Mesendoderm (in vitro differentiated cells): ENCODE measurements around the gene FGF22.
"Not testable (repeated sequence)": the region's sequence is repeated elsewhere in the genome, so short reads cannot be mapped to it uniquely, and the experiment has no call there.

Experiments used
- DNase-seq: peaks from one replicate; pipeline ENCODE4 v3.0.0; 2013
- H2AK5ac ChIP-seq: 2 replicates; pipeline ENCODE4 v1.6.1; 2013; ENCODE audit warnings: low read length, inconsistent platforms
- H2BK120ac ChIP-seq: 2 replicates; pipeline ENCODE4 v1.6.1; 2013; ENCODE audit warnings: low read depth, mild to moderate bottlenecking, low read length, moderate library complexity, mixed read lengths
- H2BK15ac ChIP-seq: replicated peaks from 2 replicates; pipeline ENCODE4 v1.6.1; 2013; ENCODE audit warnings: low read depth, mild to moderate bottlenecking, moderate library complexity
- H2BK5ac ChIP-seq: 2 replicates; pipeline ENCODE4 v1.6.1; 2013; ENCODE audit warnings: low read length, inconsistent platforms
- H3K18ac ChIP-seq: 2 replicates; pipeline ENCODE4 v1.6.1; 2013; ENCODE audit warnings: mild to moderate bottlenecking, low read length, mixed read lengths
- H3K23ac ChIP-seq: one replicate; pipeline ENCODE4 v1.6.1; 2013; ENCODE audit warnings: low read length
- H3K27ac ChIP-seq: 2 replicates; pipeline ENCODE4 v1.5.1; 2013; ENCODE audit warnings: low read depth, mild to moderate bottlenecking, inconsistent platforms, low read length, moderate library complexity
- H3K27me3 ChIP-seq: 2 replicates; pipeline ENCODE4 v1.6.1; 2013; ENCODE audit warnings: low read length, control low read depth, mild to moderate bottlenecking, inconsistent platforms; ENCODE audit not compliant: insufficient read depth, poor library complexity
- H3K36me3 ChIP-seq: 2 replicates; pipeline ENCODE4 v1.6.1; 2013; ENCODE audit warnings: low read length, inconsistent platforms; ENCODE audit not compliant: control insufficient read depth, insufficient read depth
- H3K4ac ChIP-seq: one replicate; pipeline ENCODE4 v1.6.1; 2013; ENCODE audit warnings: low read depth, mild to moderate bottlenecking, low read length, moderate library complexity
- H3K4me1 ChIP-seq: 2 replicates; pipeline ENCODE4 v1.6.1; 2013; ENCODE audit warnings: low read depth, low read length, inconsistent platforms; ENCODE audit not compliant: control insufficient read depth
- H3K4me2 ChIP-seq: 2 replicates; pipeline ENCODE4 v1.6.1; 2013; ENCODE audit warnings: low read length
- H3K4me3 ChIP-seq: 2 replicates; pipeline ENCODE4 v1.5.1; 2013; ENCODE audit warnings: mild to moderate bottlenecking, low read length
- H3K56ac ChIP-seq: one replicate; pipeline ENCODE4 v1.6.1; 2013; ENCODE audit warnings: low read length
- H3K79me1 ChIP-seq: 2 replicates; pipeline ENCODE4 v1.6.1; 2013; ENCODE audit warnings: low read length, inconsistent platforms
- H3K79me2 ChIP-seq: 2 replicates; pipeline ENCODE4 v1.6.1; 2013; ENCODE audit warnings: mild to moderate bottlenecking, low read length; ENCODE audit not compliant: control insufficient read depth, insufficient read depth
- H3K9ac ChIP-seq: 2 replicates; pipeline ENCODE4 v1.6.1; 2013; ENCODE audit warnings: low read length, inconsistent platforms
- H4K5ac ChIP-seq: one replicate; pipeline ENCODE4 v1.6.1; 2013; ENCODE audit warnings: low read length
- H4K8ac ChIP-seq: one replicate; pipeline ENCODE4 v1.6.1; 2013; ENCODE audit warnings: low read depth, mild to moderate bottlenecking, control low read depth, low read length, moderate library complexity
- WGBS: extraction: QIAGEN DNeasy Blood & Tissue Kit; methylation state at CpG from one replicate; pipeline ENCODE4 v1.1.7; 2013; ENCODE audit warnings: low lambda C conversion rate, missing lambda C conversion rate; ENCODE audit not compliant: insufficient coverage; ENCODE audit errors: extremely low coverage; 5-methylcytosine and 5-hydroxymethylcytosine counted together

FGF22 gene

DNA sequence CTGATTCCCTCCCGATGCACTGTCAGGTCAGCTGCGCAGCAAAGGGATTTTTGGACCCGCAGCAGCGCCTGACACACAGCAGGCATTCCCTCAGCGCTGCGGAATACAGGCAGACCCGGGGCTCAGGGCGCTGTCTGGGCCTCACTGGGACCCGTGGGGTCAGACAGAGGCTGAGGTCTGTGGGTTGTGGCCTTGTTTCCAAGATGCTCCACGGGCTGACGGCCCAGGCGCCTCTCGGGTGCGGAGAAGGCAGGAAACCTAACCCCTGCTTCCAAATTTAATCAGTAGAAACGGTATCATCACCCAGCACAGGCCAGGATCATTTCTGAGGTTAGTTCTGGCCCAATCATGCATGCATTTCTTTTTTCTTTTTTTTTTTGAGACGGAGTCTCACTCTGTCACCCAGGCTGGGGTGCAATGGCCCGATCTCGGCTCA, 24.0 kb downstream of the FGF22 start:
- peak overlapping the region; percentile 30 for H3K23ac ChIP-seq
- H2AK5ac ChIP-seq = peak overlapping the region; percentile 59
- H2BK120ac ChIP-seq = no peak overlapping the region
- H3K56ac ChIP-seq = peak overlapping the region; percentile 88
- no peak for DNase-seq
- H3K4me2 ChIP-seq = peak overlapping the region; percentile 81
- H2BK15ac ChIP-seq = no peak overlapping the region
- no peaks in the 10 kb centered on the region for H3K79me1 ChIP-seq
- H3K4me1 ChIP-seq = peaks cover 2% of the 10 kb centered on the region
- no peak overlapping the region for H3K27ac ChIP-seq
- H3K18ac ChIP-seq = peak overlapping the region; percentile 20
- peak overlapping the region; percentile 79 for H3K9ac ChIP-seq
- no peak overlapping the region for H4K8ac ChIP-seq
- H3K27me3 ChIP-seq = no peaks in the 10 kb centered on the region
- H4K5ac ChIP-seq = no peak overlapping the region
- H3K36me3 ChIP-seq = no peaks in the 10 kb centered on the region
- WGBS = no CpG with 5 or more reads among the region's 18 CpGs
- no peak overlapping the region for H3K4ac ChIP-seq
- no peak overlapping the region for H2BK5ac ChIP-seq
- no peak overlapping the region for H3K4me3 ChIP-seq
- peaks cover 42% of the 10 kb centered on the region for H3K79me2 ChIP-seq

DNA sequence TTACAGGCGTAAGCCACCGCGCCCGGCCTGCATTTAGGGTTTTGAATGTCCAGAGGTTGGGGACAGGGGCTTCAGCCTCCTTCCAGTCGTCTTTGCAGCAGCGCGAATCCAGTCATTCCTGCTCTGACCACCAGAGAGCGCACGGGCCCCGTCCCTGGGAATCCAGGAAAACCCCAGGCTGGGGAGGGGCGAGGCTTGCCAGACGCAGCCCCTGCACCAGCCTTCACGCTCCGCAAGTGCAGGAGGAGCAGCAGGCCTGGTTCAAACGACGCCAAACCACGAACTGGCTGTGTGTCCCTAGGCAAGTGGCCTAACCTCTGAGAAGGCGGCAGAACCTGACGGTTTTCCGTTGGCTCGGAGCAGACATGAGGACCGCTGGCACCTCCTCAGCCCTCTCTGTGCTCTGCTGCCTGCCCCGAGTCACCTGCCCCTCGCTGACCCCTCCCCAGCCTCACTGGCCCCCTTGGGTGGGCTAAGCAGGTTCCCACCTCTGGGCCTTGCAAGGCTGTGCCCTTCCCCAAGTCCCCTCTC, 25.3 kb downstream of the FGF22 start:
- Histone ChIP-seq H3K27me3 (no peaks in the 10 kb centered on the region), H2BK120ac (no peak overlapping the region), H3K79me2 (peaks cover 29% of the 10 kb centered on the region), H3K36me3 (no peaks in the 10 kb centered on the region), H4K8ac (no peak overlapping the region), H3K18ac (no peak overlapping the region), H3K79me1 (no peaks in the 10 kb centered on the region), H3K4ac (no peak overlapping the region), H2BK15ac (no peak overlapping the region), H3K9ac (peak overlapping the region; percentile 51), H3K23ac (no peak overlapping the region), H3K27ac (no peak overlapping the region), H2BK5ac (no peak overlapping the region), H4K5ac (no peak overlapping the region), H3K4me3 (no peak overlapping the region), H3K56ac (peak overlapping the region; percentile 58), H3K4me1 (peaks cover 2% of the 10 kb centered on the region), H2AK5ac (no peak overlapping the region), H3K4me2 (no peak overlapping the region)
- WGBS = no CpG with 5 or more reads among the region's 24 CpGs
- DNase-seq = peak; percentile 91

DNA sequence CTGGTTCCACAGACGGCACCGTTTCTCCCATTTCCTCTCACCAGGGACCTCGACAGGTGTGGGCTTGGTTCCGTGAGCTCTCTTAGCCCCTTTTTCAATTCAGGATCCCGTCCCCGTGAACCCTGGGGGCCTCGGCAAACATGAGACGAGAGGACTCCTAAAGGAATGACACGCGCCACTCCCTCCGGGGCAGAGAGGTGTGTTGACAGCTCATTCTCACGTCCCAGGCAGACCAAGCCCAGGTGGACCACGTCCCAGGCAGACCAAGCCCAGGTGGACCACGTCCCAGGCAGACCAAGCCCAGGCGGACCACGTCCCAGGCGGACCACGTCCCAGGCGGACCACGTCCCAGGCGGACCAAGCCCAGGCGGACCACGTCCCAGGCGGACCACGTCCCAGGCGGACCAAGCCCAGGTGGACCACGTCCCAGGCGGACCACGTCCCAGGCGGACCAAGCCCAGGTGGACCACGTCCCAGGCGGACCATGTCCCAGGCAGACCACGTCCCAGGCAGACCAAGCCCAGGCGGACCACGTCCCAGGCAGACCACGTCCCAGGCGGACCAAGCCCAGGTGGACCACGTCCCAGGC, 27.4 kb downstream of the FGF22 start:
- not testable (repeated sequence) for H3K27me3 ChIP-seq, H3K79me2 ChIP-seq, H3K4me3 ChIP-seq, H2AK5ac ChIP-seq, H3K27ac ChIP-seq, H4K8ac ChIP-seq, H3K4ac ChIP-seq, DNase-seq, H3K23ac ChIP-seq, H3K36me3 ChIP-seq, H3K4me1 ChIP-seq, H3K56ac ChIP-seq, H3K4me2 ChIP-seq, H2BK120ac ChIP-seq, H3K18ac ChIP-seq, H3K79me1 ChIP-seq, H4K5ac ChIP-seq, H3K9ac ChIP-seq, H2BK15ac ChIP-seq, H2BK5ac ChIP-seq
- no CpG with 5 or more reads among the region's 38 CpGs for WGBS

- H2BK120ac ChIP-seq, H3K4me3 ChIP-seq, H4K8ac ChIP-seq, H3K27me3 ChIP-seq, H3K4ac ChIP-seq, H3K36me3 ChIP-seq, H3K9ac ChIP-seq, H4K5ac ChIP-seq, H3K79me2 ChIP-seq, H3K79me1 ChIP-seq, H3K18ac ChIP-seq, H3K23ac ChIP-seq, H3K4me2 ChIP-seq, H2BK5ac ChIP-seq, H3K27ac ChIP-seq, DNase-seq, H2BK15ac ChIP-seq, H3K56ac ChIP-seq, H3K4me1 ChIP-seq, H2AK5ac ChIP-seq: not testable (repeated sequence)
- WGBS = no CpG with 5 or more reads among the region's 12 CpGs
These were observed 29.2 kb downstream of the FGF22 start for GRCh38 chr19:668675-669434.

DNA sequence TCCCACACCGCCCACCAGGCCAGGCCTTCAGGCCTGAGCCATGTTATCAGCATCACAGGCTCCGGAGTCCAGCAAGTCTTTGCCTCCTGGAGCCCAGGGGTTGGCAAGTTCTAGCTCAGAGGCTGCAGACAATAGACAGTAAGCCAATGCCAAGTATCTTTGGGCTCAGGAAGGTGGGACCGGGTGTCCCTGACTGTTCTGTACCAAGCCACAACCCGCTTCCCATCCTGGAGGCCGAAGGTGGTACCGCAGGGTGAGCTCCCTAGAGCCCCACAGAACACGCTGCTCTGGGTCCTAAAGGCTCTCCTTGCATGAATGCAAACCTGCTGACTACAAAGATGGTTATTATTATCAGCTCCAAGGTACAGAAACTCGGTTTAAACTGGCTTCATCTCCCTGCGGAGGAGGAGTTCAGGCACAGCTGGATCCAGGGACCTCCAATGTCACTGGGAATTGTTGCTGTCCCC, 31.0 kb downstream of the FGF22 start:
- no peak overlapping the region for H2BK5ac ChIP-seq
- no peak overlapping the region for H3K4me3 ChIP-seq
- H2BK15ac ChIP-seq = no peak overlapping the region
- no peaks in the 10 kb centered on the region for H3K79me1 ChIP-seq
- no peak overlapping the region for H3K9ac ChIP-seq
- no peaks in the 10 kb centered on the region for H3K27me3 ChIP-seq
- H2BK120ac ChIP-seq = no peak overlapping the region
- H3K4me2 ChIP-seq = no peak overlapping the region
- DNase-seq = peak; percentile 48
- H4K5ac ChIP-seq = no peak overlapping the region
- no peak overlapping the region for H3K23ac ChIP-seq
- no peaks in the 10 kb centered on the region for H3K36me3 ChIP-seq
- no peaks in the 10 kb centered on the region for H3K4me1 ChIP-seq
- WGBS = no CpG with 5 or more reads among the region's 9 CpGs
- no peak overlapping the region for H3K18ac ChIP-seq
- no peak overlapping the region for H3K4ac ChIP-seq
- no peak overlapping the region for H2AK5ac ChIP-seq
- H3K79me2 ChIP-seq = no peaks in the 10 kb centered on the region
- no peak overlapping the region for H3K56ac ChIP-seq
- H4K8ac ChIP-seq = no peak overlapping the region
- no peak overlapping the region for H3K27ac ChIP-seq
